Breast epithelium (tissue), 4 donors: Measurements from ENCODE around the gene FSD1. TPM values are rescaled to one million over a fixed set of nuclear protein-coding genes. Genes with fewer than 3 reads are reported as not detected.
A peak's percentile ranks its signal among the peaks of the same experiment; 100 is the strongest.

Experiments
- DNase-seq, 2 donors: peaks; one replicate each; pipeline ENCODE4 v3.0.0-alpha.2; 2019; ENCODE audit warnings: low spot score in 2 of 2
- H3K27ac ChIP-seq, 2 donors: fragments of 200-600 bp; sonication (generic) in 1 of 2; one replicate each; pipeline ENCODE4 v1.5.1; 2016 to 2019; ENCODE audit warnings: mild to moderate bottlenecking in 1 of 2
- H3K27me3 ChIP-seq, 2 donors: fragments of 200-600 bp; sonication (generic) in 1 of 2; one replicate each; pipeline versions ENCODE4 v1.5.1 to v1.6.0; 2017 to 2019; ENCODE audit warnings: control low read depth in 1 of 2, mild to moderate bottlenecking in 1 of 2
- H3K36me3 ChIP-seq: fragments of 200-600 bp; one replicate; pipeline ENCODE4 v1.5.1; 2019
- H3K4me1 ChIP-seq, 2 donors: fragments of 200-600 bp; sonication (generic); one replicate each; pipeline ENCODE4 v1.5.1; 2016 to 2019; ENCODE audit warnings: control low read depth in 1 of 2
- H3K4me3 ChIP-seq, 3 donors: fragments of 200-600 bp; sonication (generic); 1 replicate in 2 of 3; 2 replicates in 1 of 3; pipeline ENCODE4 v1.5.1; 2016 to 2019; ENCODE audit warnings: mild to moderate bottlenecking in 3 of 3, moderate library complexity in 2 of 3
- H3K9me3 ChIP-seq, 2 donors: fragments of 200-600 bp; sonication (generic) in 1 of 2; one replicate each; pipeline ENCODE4 v1.5.1; 2016 to 2019; ENCODE audit warnings: control low read depth in 1 of 2
- POLR2A ChIP-seq: fragments of 450-650 bp; IDR thresholded peaks from one replicate; pipeline ENCODE4 v1.6.1; 2016; ENCODE audit warnings: antibody characterized with exemption, mild to moderate bottlenecking, moderate library complexity
- POLR2AphosphoS5 ChIP-seq, 3 donors: sonication (generic); formaldehyde crosslinking; IDR thresholded peaks; one replicate each; pipeline ENCODE4 v1.6.1; 2017; ENCODE audit warnings: antibody characterized with exemption in 3 of 3
- intact Hi-C: fragments of 100-400 bp; cut with DNase I; formaldehyde crosslinking; loops from one replicate; pipeline ENCODE4 v1.15.1; 2023; ENCODE audit warnings: low total_unique reads
- total RNA-seq, 3 donors: library from RNA; depleted of rRNA; stranded (reverse); fragments of >200 nt; gene quantifications; one replicate each; pipeline ENCODE4 v1.1.0, GENCODE V29; 2016
- TF ChIP-seq, protein P1 (sequence below), 3 donors: fragments of 450-650 bp; IDR thresholded peaks; one replicate each; pipeline ENCODE4 v1.5.1; 2016 to 2017; ENCODE audit warnings: antibody characterized with exemption in 3 of 3, mild to moderate bottlenecking in 3 of 3, moderate library complexity in 3 of 3

FSD1 gene
- total RNA-seq, 3 donors from 2014 or later: 0.88 TPM; not detected in 2

DNA sequence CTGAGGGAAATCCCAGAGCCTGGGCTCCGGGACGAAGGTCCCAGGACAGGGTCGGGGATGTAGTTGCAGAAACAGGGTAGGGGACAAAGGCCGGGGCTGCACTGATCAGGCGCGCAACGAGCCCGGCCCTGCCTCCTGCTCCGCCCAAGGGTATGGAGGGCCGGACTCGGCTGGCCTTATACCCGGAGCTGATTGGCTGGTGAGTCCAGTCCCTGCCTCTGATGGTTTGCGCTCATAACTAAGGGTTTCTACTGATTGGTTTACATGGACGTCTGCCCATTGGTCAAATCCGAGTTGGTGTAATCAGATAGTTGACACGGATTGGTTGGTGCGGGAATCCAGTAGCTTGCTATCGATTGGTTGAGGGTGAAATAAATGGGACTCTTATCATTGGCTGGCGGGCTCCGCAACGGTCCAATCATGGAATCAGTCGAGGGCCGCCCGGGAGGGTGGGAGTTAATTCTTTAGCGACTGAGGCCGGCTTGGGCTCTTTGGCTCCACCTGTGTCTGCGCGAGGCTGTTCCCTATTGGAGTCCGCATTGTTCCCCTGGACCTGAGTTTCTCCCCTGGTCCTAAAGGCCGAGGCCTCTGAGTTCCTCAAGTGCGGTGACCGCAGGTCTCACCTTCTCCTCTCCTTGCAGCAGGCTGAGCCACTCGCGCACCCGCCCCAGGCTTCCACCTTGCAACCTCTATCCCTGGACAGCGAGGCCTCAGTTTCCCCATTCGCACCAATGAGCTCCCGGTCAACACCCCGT, 38.4 kb downstream of the FSD1 start:
- no peaks in the 10 kb centered on the region for H3K36me3 ChIP-seq
- peak overlapping the region; percentile 59 to 84 (median 64) for H3K4me3 ChIP-seq
- TF ChIP-seq POLR2AphosphoS5 (IDR thresholded peaks at IDR 0.05) (peak; percentile 65 to 84 (median 77)), POLR2A (peak; percentile 83)
- TF ChIP-seq, protein P1, sequence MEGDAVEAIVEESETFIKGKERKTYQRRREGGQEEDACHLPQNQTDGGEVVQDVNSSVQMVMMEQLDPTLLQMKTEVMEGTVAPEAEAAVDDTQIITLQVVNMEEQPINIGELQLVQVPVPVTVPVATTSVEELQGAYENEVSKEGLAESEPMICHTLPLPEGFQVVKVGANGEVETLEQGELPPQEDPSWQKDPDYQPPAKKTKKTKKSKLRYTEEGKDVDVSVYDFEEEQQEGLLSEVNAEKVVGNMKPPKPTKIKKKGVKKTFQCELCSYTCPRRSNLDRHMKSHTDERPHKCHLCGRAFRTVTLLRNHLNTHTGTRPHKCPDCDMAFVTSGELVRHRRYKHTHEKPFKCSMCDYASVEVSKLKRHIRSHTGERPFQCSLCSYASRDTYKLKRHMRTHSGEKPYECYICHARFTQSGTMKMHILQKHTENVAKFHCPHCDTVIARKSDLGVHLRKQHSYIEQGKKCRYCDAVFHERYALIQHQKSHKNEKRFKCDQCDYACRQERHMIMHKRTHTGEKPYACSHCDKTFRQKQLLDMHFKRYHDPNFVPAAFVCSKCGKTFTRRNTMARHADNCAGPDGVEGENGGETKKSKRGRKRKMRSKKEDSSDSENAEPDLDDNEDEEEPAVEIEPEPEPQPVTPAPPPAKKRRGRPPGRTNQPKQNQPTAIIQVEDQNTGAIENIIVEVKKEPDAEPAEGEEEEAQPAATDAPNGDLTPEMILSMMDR (IDR thresholded peaks at IDR 0.05): peak in 2 of 3 donors; percentile 13 to 48
- intact Hi-C loops: no loop called here
- H3K27me3 ChIP-seq: no peaks in the 10 kb centered on the region
- peak; percentile 97 to 99 for DNase-seq
- peaks cover 0 to 5% of the 10 kb centered on the region in 2 donors for H3K4me1 ChIP-seq
- no peaks in the 10 kb centered on the region for H3K9me3 ChIP-seq
- peak overlapping the region; percentile 88 to 90 for H3K27ac ChIP-seq

DNA sequence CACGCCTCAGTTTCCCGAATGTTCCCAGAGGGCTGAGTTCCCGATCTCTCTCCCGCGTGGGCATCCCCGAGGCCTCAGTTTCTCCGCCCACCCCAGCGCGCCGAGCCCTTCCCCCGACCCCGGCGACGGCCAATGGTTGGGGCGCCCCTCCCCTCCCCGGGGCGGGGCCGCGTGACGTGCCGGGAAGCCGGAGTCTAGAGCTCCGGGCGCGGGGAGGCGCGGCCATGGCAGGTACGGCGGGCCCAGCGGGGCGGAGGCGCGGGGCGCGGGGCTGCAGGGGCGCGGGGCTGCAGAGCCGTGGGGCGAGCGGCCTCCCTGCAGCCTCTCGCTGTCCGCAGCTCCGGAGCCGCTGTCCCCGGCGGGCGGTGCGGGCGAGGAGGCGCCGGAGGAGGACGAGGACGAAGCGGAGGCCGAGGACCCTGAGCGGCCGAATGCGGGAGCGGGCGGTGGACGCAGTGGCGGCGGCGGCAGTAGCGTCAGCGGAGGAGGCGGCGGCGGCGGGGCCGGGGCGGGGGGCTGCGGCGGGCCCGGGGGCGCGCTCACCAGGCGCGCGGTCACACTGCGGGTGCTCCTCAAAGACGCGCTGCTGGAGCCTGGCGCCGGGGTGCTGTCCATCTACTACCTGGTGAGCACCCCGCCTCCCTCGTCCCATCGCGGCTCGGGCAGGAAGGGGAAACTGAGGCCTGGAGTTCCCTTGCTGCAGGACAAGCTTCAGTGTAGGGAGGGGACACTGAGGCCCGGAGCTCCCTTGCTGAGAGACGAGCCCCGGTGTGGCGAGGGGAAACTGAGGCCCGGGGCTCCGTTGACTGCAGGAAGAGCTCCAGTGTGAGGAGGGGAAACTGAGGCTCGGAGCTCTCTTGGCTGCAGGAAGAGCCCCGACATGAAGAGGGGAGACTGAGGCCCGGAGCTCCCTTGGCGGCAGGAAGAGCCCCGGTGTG, 39.2 kb downstream of the FSD1 start, which contains the start of gene MPND:
Gene MPND (plus strand): TSS at position 193 of the 938 bp plus-strand sequence. CDS start 32 bp downstream, at position 225.
- no peak for TF ChIP-seq POLR2A
- TF ChIP-seq, protein P1 (IDR thresholded peaks at IDR 0.05): no peak
- no peak for TF ChIP-seq POLR2AphosphoS5 (IDR thresholded peaks at IDR 0.05)
- no peaks in the 10 kb centered on the region for H3K27me3 ChIP-seq
- no peaks in the 10 kb centered on the region for H3K36me3 ChIP-seq
- DNase-seq: peak; percentile 87 to 88
- no peaks in the 10 kb centered on the region for H3K9me3 ChIP-seq
- intact Hi-C loops: no loop called here
- peak within 1 kb of the TSS; percentile 88 to 90 for H3K27ac ChIP-seq
- peaks cover 0 to 5% of the 10 kb centered on the region in 2 donors for H3K4me1 ChIP-seq
- H3K4me3 ChIP-seq: peak within 1 kb of the TSS; percentile 59 to 84 (median 64)

DNA sequence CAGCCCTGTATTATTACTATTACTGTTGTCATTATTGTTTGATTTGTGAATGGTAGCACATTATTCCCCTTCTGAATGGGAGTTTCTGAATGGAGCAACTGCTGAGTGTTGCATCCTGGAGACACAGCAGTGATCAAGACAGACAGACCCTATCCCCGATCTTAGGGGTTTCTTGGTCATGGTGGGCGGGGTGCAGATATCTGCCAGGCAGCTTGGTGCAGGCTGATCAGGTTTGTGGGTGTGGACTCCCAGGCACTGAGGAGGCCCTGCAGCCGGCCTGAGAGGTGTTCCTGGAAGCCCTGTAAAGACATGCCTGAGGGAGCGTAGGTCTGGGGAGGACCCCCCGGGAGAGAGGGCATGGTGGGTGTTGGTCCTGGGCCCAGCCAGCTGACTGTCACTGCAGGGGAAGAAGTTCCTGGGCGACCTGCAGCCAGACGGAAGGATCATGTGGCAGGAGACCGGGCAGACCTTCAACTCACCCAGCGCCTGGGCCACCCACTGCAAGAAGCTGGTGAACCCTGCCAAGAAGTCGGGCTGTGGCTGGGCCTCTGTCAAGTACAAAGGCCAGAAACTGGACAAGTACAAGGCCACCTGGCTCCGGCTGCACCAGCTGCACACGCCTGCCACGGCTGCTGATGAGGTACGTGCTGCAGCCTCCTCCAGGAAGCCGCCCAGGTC, 41.1 kb downstream of the FSD1 start:
- Histone ChIP-seq H3K4me3 (no peak overlapping the region), H3K27me3 (no peaks in the 10 kb centered on the region), H3K27ac (no peak overlapping the region), H3K4me1 (peaks cover 0 to 5% of the 10 kb centered on the region in 2 donors), H3K9me3 (no peaks in the 10 kb centered on the region), H3K36me3 (no peaks in the 10 kb centered on the region)
- TF ChIP-seq, protein P1 (IDR thresholded peaks at IDR 0.05): no peak
- TF ChIP-seq POLR2A (no peak), POLR2AphosphoS5 (IDR thresholded peaks at IDR 0.05) (no peak)
- intact Hi-C loops: no loop called here
- no peak for DNase-seq

DNA sequence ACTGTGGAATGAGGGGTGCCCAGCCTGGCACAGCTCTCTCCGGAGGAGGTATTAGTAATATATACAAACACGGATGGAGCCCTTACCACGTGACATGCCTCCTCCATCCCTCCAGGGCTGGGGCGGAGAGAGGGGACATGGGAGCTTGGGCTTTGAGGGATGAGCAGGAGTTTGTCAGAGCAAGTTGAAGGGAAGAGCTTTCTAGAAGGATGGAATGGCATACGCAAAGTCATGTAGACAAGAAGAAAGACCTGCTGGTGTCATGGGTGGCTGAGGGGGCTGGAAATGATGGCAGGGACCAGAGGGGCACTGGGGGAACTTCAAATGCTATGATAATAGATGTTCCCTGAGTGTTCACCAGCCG, 41.6 kb downstream of the FSD1 start:
- Histone ChIP-seq H3K36me3 (no peaks in the 10 kb centered on the region), H3K4me1 (peaks cover 0 to 5% of the 10 kb centered on the region in 2 donors), H3K27ac (no peak overlapping the region), H3K4me3 (no peak overlapping the region), H3K27me3 (no peaks in the 10 kb centered on the region), H3K9me3 (no peaks in the 10 kb centered on the region)
- TF ChIP-seq POLR2AphosphoS5 (IDR thresholded peaks at IDR 0.05) (no peak), POLR2A (no peak)
- TF ChIP-seq, protein P1 (IDR thresholded peaks at IDR 0.05): no peak
- intact Hi-C loops: no loop called here
- DNase-seq: no peak
